Vagina (tissue), 2 donors: ENCODE results near the gene NFIX. TPM values are rescaled to one million over a fixed set of nuclear protein-coding genes. Genes with fewer than 3 reads are reported as not detected.

ENCODE experiments used
- DNase-seq, 2 donors: peaks; one replicate each; pipeline ENCODE4 v3.0.0-alpha.2; 2017; ENCODE audit errors: extremely low spot score in 2 of 2
- H3K27ac ChIP-seq: fragments of 200-600 bp; sonication (generic); one replicate; pipeline ENCODE4 v1.5.1; 2019
- H3K27me3 ChIP-seq: fragments of 200-600 bp; sonication (generic); one replicate; pipeline ENCODE4 v1.5.1; 2019
- H3K36me3 ChIP-seq, 2 donors: fragments of 200-600 bp; sonication (generic); one replicate each; pipeline ENCODE4 v1.5.1; 2017 to 2019
- H3K4me1 ChIP-seq: fragments of 200-600 bp; sonication (generic); one replicate; pipeline ENCODE4 v1.5.1; 2019
- H3K4me3 ChIP-seq, 2 donors: fragments of 200-600 bp; sonication (generic); 1 replicate in 1 of 2; 2 replicates in 1 of 2; pipeline ENCODE4 v1.5.1; 2016 to 2019
- H3K9me3 ChIP-seq: fragments of 200-600 bp; sonication (generic); one replicate; pipeline ENCODE4 v1.5.1; 2019
- CTCF ChIP-seq, 3 experiments: fragments of 450-650 bp in 2 of 3; fragments of 200-600 bp in 1 of 3; sonication (generic) in 1 of 3; IDR thresholded peaks; one replicate each; pipeline ENCODE4 v1.5.1; 2017 to 2019; ENCODE audit warnings: antibody characterized with exemption in 3 of 3, mild to moderate bottlenecking in 2 of 3, moderate library complexity in 2 of 3
- POLR2A ChIP-seq, 2 donors: fragments of 450-650 bp; IDR thresholded peaks; one replicate each; pipeline ENCODE4 v1.6.1; 2017; ENCODE audit warnings: antibody characterized with exemption in 2 of 2, mild to moderate bottlenecking in 2 of 2, moderate library complexity in 2 of 2
- POLR2AphosphoS5 ChIP-seq, 2 donors: sonication (generic); formaldehyde crosslinking; IDR thresholded peaks; one replicate each; pipeline ENCODE4 v1.9.0; 2017; ENCODE audit warnings: antibody characterized with exemption in 2 of 2, mild to moderate bottlenecking in 2 of 2, low read depth in 1 of 2; ENCODE audit not compliant: insufficient read depth in 1 of 2
- intact Hi-C: fragments of 100-400 bp; cut with DNase I; formaldehyde crosslinking; loops from one replicate; pipeline ENCODE4 v1.15.1; 2023
- total RNA-seq: library from RNA; depleted of rRNA; stranded (reverse); fragments of >200 nt; gene quantifications from one replicate; pipeline ENCODE4 v1.2.3, GENCODE V29; 2016

The NFIX gene
- total RNA-seq, 1 donor from 2014 or later = 81.8 TPM

GRCh38 chr19:13015361-13016223 is 20.3 kb downstream of the NFIX start:
- Histone ChIP-seq H3K4me3 (peak overlapping the region in 1 of 2 donors; percentile 24), H3K27ac (peak overlapping the region; percentile 99), H3K4me1 (peaks cover 98% of the 10 kb centered on the region), H3K36me3 (no peaks in the 10 kb centered on the region), H3K9me3 (no peaks in the 10 kb centered on the region), H3K27me3 (no peaks in the 10 kb centered on the region)
- intact Hi-C loops = loop anchor here (5.0 kb wide), 1 partner anchor 47 kb away; no protein-coding TSS in a partner anchor
- TF ChIP-seq POLR2AphosphoS5 (IDR thresholded peaks at IDR 0.05; ENCODE audit: insufficient read depth in 1 of 2, low read depth in 1 of 2) = peak in 1 of 2 donors; percentile 9
- TF ChIP-seq CTCF (IDR thresholded peaks at IDR 0.05) = no peak
- DNase-seq = no peak

GRCh38 chr19:13016245-13016627 is 21.0 kb downstream of the NFIX start:
- no peaks in the 10 kb centered on the region for H3K36me3 ChIP-seq
- no peak for DNase-seq
- no peak for TF ChIP-seq POLR2A (IDR thresholded peaks at IDR 0.05)
- TF ChIP-seq CTCF (IDR thresholded peaks at IDR 0.05) = no peak
- no peak for TF ChIP-seq POLR2AphosphoS5 (IDR thresholded peaks at IDR 0.05; ENCODE audit: insufficient read depth in 1 of 2, low read depth in 1 of 2)
- H3K27ac ChIP-seq = peak overlapping the region; percentile 99
- intact Hi-C loops = loop anchor here (5.0 kb wide), 1 partner anchor 46 kb away; no protein-coding TSS in a partner anchor
- no peaks in the 10 kb centered on the region for H3K9me3 ChIP-seq
- H3K4me1 ChIP-seq = peaks cover 98% of the 10 kb centered on the region
- no peaks in the 10 kb centered on the region for H3K27me3 ChIP-seq
- H3K4me3 ChIP-seq = peak overlapping the region in 1 of 2 donors; percentile 24

GRCh38 chr19:13016628-13017305 is 21.5 kb downstream of the NFIX start:
- intact Hi-C loops = loop anchor here (5.0 kb wide), 1 partner anchor 46 kb away; no protein-coding TSS in a partner anchor
- TF ChIP-seq CTCF (IDR thresholded peaks at IDR 0.05) = no peak
- no peak for TF ChIP-seq POLR2AphosphoS5 (IDR thresholded peaks at IDR 0.05; ENCODE audit: insufficient read depth in 1 of 2, low read depth in 1 of 2)
- no peak for TF ChIP-seq POLR2A (IDR thresholded peaks at IDR 0.05)
- DNase-seq = no peak
- Histone ChIP-seq H3K27me3 (no peaks in the 10 kb centered on the region), H3K36me3 (no peaks in the 10 kb centered on the region), H3K9me3 (no peaks in the 10 kb centered on the region), H3K4me1 (peaks cover 98% of the 10 kb centered on the region), H3K27ac (peak overlapping the region; percentile 99), H3K4me3 (peak overlapping the region; percentile 5 to 24)

GRCh38 chr19:13017306-13018034 is 22.2 kb downstream of the NFIX start:
- no peaks in the 10 kb centered on the region for H3K27me3 ChIP-seq
- H3K9me3 ChIP-seq = no peaks in the 10 kb centered on the region
- H3K36me3 ChIP-seq = no peaks in the 10 kb centered on the region
- H3K4me3 ChIP-seq = peak overlapping the region; percentile 5 to 24
- intact Hi-C loops = loop anchor here (5.0 kb wide), 1 partner anchor 45 kb away; no protein-coding TSS in a partner anchor
- TF ChIP-seq POLR2A (IDR thresholded peaks at IDR 0.05) (no peak), POLR2AphosphoS5 (IDR thresholded peaks at IDR 0.05; ENCODE audit: insufficient read depth in 1 of 2, low read depth in 1 of 2) (peak in 1 of 2 donors; percentile 28)
- H3K4me1 ChIP-seq = peaks cover 98% of the 10 kb centered on the region
- DNase-seq = no peak
- H3K27ac ChIP-seq = peak overlapping the region; percentile 99
